ENCODE data around the gene LIME1. TPM values are rescaled to one million over a fixed set of nuclear protein-coding genes. Genes with fewer than 3 reads are reported as not detected.
A peak's percentile ranks its signal among the peaks of the same experiment; 100 is the strongest.
"Not testable (repeated sequence)": the region's sequence is repeated elsewhere in the genome, so short reads cannot be mapped to it uniquely, and the experiment has no call there.

The LIME1 gene
- total RNA-seq, 1 donor from 2014 or later = 16.6 TPM

GRCh38 chr20:63774306-63774705 lies 37.8 kb downstream of the LIME1 start:
- no peak for DNase-seq
- Mint-ChIP-seq H3K9me3 (ENCODE audit: unreplicated experiment) (peaks cover 16% of the 10 kb centered on the region), H3K4me1 (ENCODE audit: low read depth, unreplicated experiment) (peaks cover 35% of the 10 kb centered on the region), H3K27ac (ENCODE audit: unreplicated experiment) (peak overlapping the region; percentile 94), H3K4me3 (ENCODE audit: unreplicated experiment) (peak overlapping the region; percentile 81), H3K27me3 (ENCODE audit: unreplicated experiment) (peaks cover 7% of the 10 kb centered on the region), H3K36me3 (ENCODE audit: unreplicated experiment) (peaks cover 4% of the 10 kb centered on the region)
- no peak for TF ChIP-seq CTCF (IDR thresholded peaks at IDR 0.05; ENCODE audit: partially characterized antibody, unreplicated experiment)

- peak overlapping the region; percentile 97 for H3K27ac Mint-ChIP-seq (ENCODE audit: unreplicated experiment)
- H3K4me1 Mint-ChIP-seq (ENCODE audit: low read depth, unreplicated experiment) = peaks cover 28% of the 10 kb centered on the region
Observed at GRCh38 chr20:63775096-63775978, 38.9 kb downstream of the LIME1 start.

GRCh38 chr20:63776875-63777274 lies 40.4 kb downstream of the LIME1 start:
- not testable (repeated sequence) for H3K4me3 Mint-ChIP-seq (ENCODE audit: unreplicated experiment); H3K36me3 Mint-ChIP-seq (ENCODE audit: unreplicated experiment); DNase-seq; H3K9me3 Mint-ChIP-seq (ENCODE audit: unreplicated experiment); H3K27me3 Mint-ChIP-seq (ENCODE audit: unreplicated experiment)
- peaks cover 30% of the 10 kb centered on the region for H3K4me1 Mint-ChIP-seq (ENCODE audit: low read depth, unreplicated experiment)
- peak overlapping the region; percentile 36 for H3K27ac Mint-ChIP-seq (ENCODE audit: unreplicated experiment)

More at GRCh38 chr20:63775096-63775978, 38.9 kb downstream of the LIME1 start:
- Mint-ChIP-seq H3K9me3 (ENCODE audit: unreplicated experiment) (peaks cover 8% of the 10 kb centered on the region), H3K4me3 (ENCODE audit: unreplicated experiment) (peak overlapping the region; percentile 84), H3K36me3 (ENCODE audit: unreplicated experiment) (peaks cover 4% of the 10 kb centered on the region), H3K27me3 (ENCODE audit: unreplicated experiment) (peaks cover 7% of the 10 kb centered on the region)
- peak; percentile 94 for TF ChIP-seq CTCF (IDR thresholded peaks at IDR 0.05; ENCODE audit: partially characterized antibody, unreplicated experiment)
- DNase-seq = peak; percentile 93

- Mint-ChIP-seq H3K4me1 (ENCODE audit: low read depth, unreplicated experiment) (peaks cover 30% of the 10 kb centered on the region), H3K9me3 (ENCODE audit: unreplicated experiment) (peaks cover 10% of the 10 kb centered on the region), H3K36me3 (ENCODE audit: unreplicated experiment) (peaks cover 4% of the 10 kb centered on the region), H3K27ac (ENCODE audit: unreplicated experiment) (peak overlapping the region; percentile 29), H3K4me3 (ENCODE audit: unreplicated experiment) (no peak overlapping the region), H3K27me3 (ENCODE audit: unreplicated experiment) (peaks cover 8% of the 10 kb centered on the region)
- DNase-seq = no peak
- no peak for TF ChIP-seq CTCF (IDR thresholded peaks at IDR 0.05; ENCODE audit: partially characterized antibody, unreplicated experiment)
Observed at GRCh38 chr20:63777614-63778013, 41.1 kb downstream of the LIME1 start.

DNA sequence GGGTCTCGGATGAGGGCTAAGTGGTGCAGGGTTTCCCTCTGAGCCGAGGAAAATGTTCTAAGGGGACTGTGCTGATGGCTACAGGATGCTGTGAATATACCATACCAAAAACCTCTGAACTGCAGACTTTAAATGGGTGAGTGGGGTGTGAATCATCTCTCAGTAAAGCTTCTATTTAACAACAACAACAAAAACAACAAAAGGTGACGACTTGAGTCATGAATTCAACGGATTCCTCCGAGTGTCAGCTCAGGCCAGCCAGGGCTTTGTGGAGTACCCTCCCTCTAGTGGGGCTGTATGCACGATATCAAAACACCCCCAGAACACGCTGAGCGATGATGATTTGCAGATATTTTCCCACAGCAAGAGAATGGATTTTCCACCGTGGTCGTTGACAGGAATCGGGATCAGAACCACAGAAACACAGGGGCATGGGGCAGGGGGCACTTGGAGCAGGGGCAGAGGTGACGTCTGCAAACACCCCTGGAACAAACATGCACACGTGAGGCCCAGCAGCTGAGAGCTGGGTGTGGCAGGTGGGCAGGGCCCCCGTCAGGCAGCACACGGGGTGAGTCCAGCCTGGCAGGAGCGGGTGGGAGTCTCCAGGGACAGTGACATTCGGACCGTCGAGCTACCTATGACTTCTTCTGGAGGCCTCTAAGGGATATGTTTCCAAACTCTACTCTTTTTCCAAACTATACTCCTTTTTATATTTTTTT lies 41.7 kb downstream of the LIME1 start:
- H3K27ac Mint-ChIP-seq (ENCODE audit: unreplicated experiment) = peak overlapping the region; percentile 29
- no peak for DNase-seq
- H3K4me3 Mint-ChIP-seq (ENCODE audit: unreplicated experiment) = peak overlapping the region; percentile 30

More for the DNA sequence above, 41.7 kb downstream of the LIME1 start:
- H3K9me3 Mint-ChIP-seq (ENCODE audit: unreplicated experiment) = peaks cover 11% of the 10 kb centered on the region
- no peak for TF ChIP-seq CTCF (IDR thresholded peaks at IDR 0.05; ENCODE audit: partially characterized antibody, unreplicated experiment)
- peaks cover 9% of the 10 kb centered on the region for H3K27me3 Mint-ChIP-seq (ENCODE audit: unreplicated experiment)
- peaks cover 29% of the 10 kb centered on the region for H3K4me1 Mint-ChIP-seq (ENCODE audit: low read depth, unreplicated experiment)
- peaks cover 4% of the 10 kb centered on the region for H3K36me3 Mint-ChIP-seq (ENCODE audit: unreplicated experiment)
